ENCODE measurements around the gene ARG1. TPM values are rescaled to one million over a fixed set of nuclear protein-coding genes. Genes with fewer than 3 reads are reported as not detected.

Gene ARG1
- total RNA-seq, result not detected in 2 replicates

DNA sequence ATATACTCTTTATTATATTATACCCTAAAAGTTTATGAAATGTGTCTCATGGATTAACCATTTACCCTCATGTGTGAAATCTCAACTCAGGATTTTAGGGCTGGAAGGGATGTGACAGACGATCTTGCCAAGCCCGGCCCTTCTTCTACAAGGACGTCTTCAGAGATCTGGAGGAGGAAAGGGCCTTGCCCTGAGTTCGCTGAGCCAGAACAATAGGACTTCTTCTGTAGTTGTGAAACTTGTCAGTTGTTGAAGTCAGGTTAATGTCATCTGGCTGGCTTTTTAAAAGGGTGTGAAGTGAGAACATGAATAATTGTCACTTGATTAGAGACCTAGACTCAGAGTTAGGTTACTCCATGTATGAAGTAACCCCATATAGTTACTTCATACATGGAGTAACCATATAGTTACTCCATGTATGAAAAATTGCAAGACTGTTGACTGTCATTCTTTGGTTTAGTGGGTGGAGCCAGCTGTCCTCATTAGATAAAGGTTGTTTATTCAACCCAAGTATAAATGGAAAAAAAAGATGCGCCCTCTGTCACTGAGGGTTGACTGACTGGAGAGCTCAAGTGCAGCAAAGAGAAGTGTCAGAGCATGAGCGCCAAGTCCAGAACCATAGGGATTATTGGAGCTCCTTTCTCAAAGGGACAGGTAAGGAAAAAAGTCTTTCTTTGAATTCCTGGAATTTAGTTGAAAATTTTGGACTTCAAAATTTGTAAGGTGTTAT is at the start of gene ARG1:
ARG1 (plus strand) TSS at position 541 of the 730 bp plus-strand sequence; CDS start at position 598, 57 bp downstream.

DNA sequence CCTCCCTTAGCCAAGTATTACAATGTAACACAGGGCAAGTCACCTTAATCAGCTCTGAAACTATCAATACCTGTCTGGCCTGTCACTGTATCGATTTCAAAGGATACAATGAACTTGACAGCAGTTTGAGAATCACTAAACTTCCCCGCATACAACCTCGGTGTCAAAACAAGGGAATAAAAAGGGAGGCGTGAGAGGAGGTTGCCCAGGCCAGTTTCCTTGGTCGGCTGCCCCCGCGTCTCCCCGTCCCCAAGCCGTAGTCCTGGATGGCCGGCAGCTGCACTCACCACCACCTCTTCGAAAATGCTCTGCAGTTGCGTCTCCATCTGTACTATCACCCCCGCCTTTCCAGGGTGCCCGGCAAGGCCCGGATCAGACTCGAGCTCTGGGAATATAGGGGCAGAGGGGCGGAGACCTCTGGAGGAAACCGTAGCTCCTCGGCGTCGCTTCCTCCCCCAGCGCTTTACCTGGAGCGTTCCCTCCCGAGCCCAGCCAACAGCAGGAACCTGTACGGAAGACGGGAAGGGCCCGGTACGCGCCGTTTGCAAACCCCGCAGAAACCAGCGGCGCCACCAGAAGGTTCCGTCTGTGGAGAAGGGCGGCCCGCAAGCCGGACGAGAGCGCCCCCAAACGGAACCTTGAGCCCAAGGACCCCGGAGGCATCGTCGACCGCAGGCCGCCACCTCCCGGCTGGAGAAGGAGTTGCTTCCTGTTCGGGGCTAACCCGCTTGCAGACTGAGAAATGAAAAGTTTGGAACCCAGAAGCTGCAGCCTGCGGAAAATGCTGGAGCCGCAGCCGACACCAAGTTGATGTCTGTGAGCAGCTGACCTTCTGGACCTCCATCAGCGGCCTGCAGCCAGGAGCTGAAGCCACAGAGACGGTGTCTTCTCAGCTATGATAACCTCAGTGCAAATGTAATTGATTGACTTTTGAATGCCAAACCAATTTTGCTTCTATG is 55.0 kb downstream of the ARG1 start, which contains the start of gene MED23:
MED23 (minus strand) TSS at position 519 of the 959 bp plus-strand sequence; CDS start at position 326, 193 bp downstream.

Other genes starting within 250 kb of the ARG1 start
- 15.6 and 23.0 TPM in 2 replicates for gene MED23, start 55.0 kb downstream of the ARG1 start, total RNA-seq
- gene ENPP3, start 64.1 kb downstream of the ARG1 start, total RNA-seq, result 0.17 and 0.32 TPM in 2 replicates
- gene OR2A4, start 128.2 kb downstream of the ARG1 start, total RNA-seq, result 0.16 TPM in 1 of 2 replicates, not detected in the other
- under 0.01 TPM in 1 of 2 replicates, not detected in the other for gene CTAGE9, start 137.8 kb downstream of the ARG1 start, total RNA-seq
- gene ENPP1, start 234.8 kb downstream of the ARG1 start, total RNA-seq, result 5.6 and 11.5 TPM in 2 replicates